HL-60 (cell line): ENCODE measurements around the gene ARHGAP18.

Source experiments
- GABPA ChIP-seq: IDR thresholded peaks from 2 replicates; pipeline ENCODE4 v1.6.1; 2012; ENCODE audit warnings: low read depth
- SPI1 ChIP-seq: IDR thresholded peaks from 2 replicates; pipeline ENCODE4 v1.6.1; 2012; ENCODE audit warnings: low read depth, mild to moderate bottlenecking, borderline replicate concordance
- TF ChIP-seq, protein P1 (sequence below): IDR thresholded peaks from one replicate; pipeline ENCODE4 v1.5.1; 2011; ENCODE audit warnings: low read length, control low read depth, inconsistent platforms; ENCODE audit not compliant: insufficient read depth
- TF ChIP-seq, protein P2 (sequence below): IDR thresholded peaks from 2 replicates; pipeline ENCODE4 v1.6.1; 2012; ENCODE audit warnings: low read depth; ENCODE audit not compliant: insufficient replicate concordance

GRCh38 chr6:129596522-129596921 is 113.5 kb downstream of the ARHGAP18 start:
- TF ChIP-seq, protein P1, sequence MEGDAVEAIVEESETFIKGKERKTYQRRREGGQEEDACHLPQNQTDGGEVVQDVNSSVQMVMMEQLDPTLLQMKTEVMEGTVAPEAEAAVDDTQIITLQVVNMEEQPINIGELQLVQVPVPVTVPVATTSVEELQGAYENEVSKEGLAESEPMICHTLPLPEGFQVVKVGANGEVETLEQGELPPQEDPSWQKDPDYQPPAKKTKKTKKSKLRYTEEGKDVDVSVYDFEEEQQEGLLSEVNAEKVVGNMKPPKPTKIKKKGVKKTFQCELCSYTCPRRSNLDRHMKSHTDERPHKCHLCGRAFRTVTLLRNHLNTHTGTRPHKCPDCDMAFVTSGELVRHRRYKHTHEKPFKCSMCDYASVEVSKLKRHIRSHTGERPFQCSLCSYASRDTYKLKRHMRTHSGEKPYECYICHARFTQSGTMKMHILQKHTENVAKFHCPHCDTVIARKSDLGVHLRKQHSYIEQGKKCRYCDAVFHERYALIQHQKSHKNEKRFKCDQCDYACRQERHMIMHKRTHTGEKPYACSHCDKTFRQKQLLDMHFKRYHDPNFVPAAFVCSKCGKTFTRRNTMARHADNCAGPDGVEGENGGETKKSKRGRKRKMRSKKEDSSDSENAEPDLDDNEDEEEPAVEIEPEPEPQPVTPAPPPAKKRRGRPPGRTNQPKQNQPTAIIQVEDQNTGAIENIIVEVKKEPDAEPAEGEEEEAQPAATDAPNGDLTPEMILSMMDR = no peak
- TF ChIP-seq SPI1 (no peak), GABPA (no peak)
- TF ChIP-seq, protein P2, sequence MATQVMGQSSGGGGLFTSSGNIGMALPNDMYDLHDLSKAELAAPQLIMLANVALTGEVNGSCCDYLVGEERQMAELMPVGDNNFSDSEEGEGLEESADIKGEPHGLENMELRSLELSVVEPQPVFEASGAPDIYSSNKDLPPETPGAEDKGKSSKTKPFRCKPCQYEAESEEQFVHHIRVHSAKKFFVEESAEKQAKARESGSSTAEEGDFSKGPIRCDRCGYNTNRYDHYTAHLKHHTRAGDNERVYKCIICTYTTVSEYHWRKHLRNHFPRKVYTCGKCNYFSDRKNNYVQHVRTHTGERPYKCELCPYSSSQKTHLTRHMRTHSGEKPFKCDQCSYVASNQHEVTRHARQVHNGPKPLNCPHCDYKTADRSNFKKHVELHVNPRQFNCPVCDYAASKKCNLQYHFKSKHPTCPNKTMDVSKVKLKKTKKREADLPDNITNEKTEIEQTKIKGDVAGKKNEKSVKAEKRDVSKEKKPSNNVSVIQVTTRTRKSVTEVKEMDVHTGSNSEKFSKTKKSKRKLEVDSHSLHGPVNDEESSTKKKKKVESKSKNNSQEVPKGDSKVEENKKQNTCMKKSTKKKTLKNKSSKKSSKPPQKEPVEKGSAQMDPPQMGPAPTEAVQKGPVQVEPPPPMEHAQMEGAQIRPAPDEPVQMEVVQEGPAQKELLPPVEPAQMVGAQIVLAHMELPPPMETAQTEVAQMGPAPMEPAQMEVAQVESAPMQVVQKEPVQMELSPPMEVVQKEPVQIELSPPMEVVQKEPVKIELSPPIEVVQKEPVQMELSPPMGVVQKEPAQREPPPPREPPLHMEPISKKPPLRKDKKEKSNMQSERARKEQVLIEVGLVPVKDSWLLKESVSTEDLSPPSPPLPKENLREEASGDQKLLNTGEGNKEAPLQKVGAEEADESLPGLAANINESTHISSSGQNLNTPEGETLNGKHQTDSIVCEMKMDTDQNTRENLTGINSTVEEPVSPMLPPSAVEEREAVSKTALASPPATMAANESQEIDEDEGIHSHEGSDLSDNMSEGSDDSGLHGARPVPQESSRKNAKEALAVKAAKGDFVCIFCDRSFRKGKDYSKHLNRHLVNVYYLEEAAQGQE = no peak
